Suprapubic skin (tissue), 4 donors: ENCODE data around the gene TP73.

Source experiments
- POLR2A ChIP-seq, 2 donors: fragments of 450-650 bp; IDR thresholded peaks; one replicate each; pipeline ENCODE4 v1.6.1; 2017; ENCODE audit warnings: antibody characterized with exemption in 2 of 2, mild to moderate bottlenecking in 2 of 2, moderate library complexity in 2 of 2
- POLR2AphosphoS5 ChIP-seq, 3 donors: sonication (generic); formaldehyde crosslinking; IDR thresholded peaks; one replicate each; pipeline ENCODE4 v1.6.1; 2017; ENCODE audit warnings: antibody characterized with exemption in 3 of 3
- TF ChIP-seq, protein P1 (sequence below), 2 donors: fragments of 200-600 bp in 1 of 2; fragments of 450-650 bp in 1 of 2; sonication (generic) in 1 of 2; IDR thresholded peaks; one replicate each; pipeline ENCODE4 v1.5.1; 2016 to 2019; ENCODE audit warnings: antibody characterized with exemption in 2 of 2, mild to moderate bottlenecking in 1 of 2, moderate library complexity in 1 of 2

DNA sequence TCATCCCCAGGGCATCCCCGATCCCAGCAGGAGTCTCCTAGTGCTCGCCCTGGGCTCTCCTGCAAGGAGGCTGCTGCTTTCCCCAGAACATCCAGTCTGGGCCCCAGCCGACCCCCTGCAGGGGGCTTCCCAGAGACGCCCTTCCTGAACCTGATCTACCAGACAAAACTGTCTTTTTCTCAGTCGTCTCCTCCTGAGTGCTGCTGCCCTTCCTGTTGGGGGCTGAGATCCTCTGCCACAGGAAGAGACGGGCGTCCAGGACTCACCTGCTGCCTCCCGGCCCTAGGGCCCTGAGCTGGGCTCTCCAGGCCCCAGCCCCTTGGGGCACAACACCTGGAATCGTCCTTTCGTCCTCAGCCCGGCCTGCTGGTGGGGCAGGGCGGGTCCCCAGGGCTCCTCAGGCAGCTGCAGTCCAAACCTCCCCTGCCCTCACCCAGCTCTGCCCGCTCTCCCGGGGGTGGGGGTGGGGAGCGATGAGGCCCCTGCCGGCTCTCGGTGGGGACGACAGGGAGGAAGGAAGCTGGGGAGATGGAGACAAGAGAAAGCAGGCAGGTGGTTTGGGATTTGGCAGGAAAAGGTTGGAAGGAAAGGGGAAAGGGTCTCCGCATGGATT lies 36.9 kb downstream of the TP73 start:
- TF ChIP-seq POLR2AphosphoS5 (IDR thresholded peaks at IDR 0.05) (no peak), POLR2A (IDR thresholded peaks at IDR 0.05) (no peak)
- TF ChIP-seq, protein P1, sequence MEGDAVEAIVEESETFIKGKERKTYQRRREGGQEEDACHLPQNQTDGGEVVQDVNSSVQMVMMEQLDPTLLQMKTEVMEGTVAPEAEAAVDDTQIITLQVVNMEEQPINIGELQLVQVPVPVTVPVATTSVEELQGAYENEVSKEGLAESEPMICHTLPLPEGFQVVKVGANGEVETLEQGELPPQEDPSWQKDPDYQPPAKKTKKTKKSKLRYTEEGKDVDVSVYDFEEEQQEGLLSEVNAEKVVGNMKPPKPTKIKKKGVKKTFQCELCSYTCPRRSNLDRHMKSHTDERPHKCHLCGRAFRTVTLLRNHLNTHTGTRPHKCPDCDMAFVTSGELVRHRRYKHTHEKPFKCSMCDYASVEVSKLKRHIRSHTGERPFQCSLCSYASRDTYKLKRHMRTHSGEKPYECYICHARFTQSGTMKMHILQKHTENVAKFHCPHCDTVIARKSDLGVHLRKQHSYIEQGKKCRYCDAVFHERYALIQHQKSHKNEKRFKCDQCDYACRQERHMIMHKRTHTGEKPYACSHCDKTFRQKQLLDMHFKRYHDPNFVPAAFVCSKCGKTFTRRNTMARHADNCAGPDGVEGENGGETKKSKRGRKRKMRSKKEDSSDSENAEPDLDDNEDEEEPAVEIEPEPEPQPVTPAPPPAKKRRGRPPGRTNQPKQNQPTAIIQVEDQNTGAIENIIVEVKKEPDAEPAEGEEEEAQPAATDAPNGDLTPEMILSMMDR (IDR thresholded peaks at IDR 0.05): no peak
